Activated CD8-positive, alpha-beta T cell treated with anti-CD3 and anti-CD28 coated beads for 36 hours (primary cell): ENCODE measurements around the gene PWWP2B. TPM values are rescaled to one million over a fixed set of nuclear protein-coding genes. Genes with fewer than 3 reads are reported as not detected.
A peak's percentile ranks its signal among the peaks of the same experiment; 100 is the strongest.

Experiments
- ATAC-seq: fragments of 200-7000 bp; cut with Tn5 transposase; one replicate; pipeline ENCODE4 v1.10.0; 2021; ENCODE audit warnings: mild to moderate bottlenecking, moderate library complexity
- CTCF ChIA-PET: fragments of 350-600 bp; sonication (Branson Sonifier 250); formaldehyde crosslinking; loops from one replicate; lab custom pipeline; 2021; ENCODE audit warnings: antibody characterized with exemption; lab: Charles Lee
- POLR2A ChIA-PET: fragments of 350-600 bp; sonication (Branson Sonifier 250); formaldehyde crosslinking; loops from one replicate; lab custom pipeline; 2021; ENCODE audit warnings: antibody characterized with exemption; lab: Charles Lee
- DNase-seq: peaks from one replicate; pipeline ENCODE4 v3.0.0-alpha.2; 2020
- H3K27ac Mint-ChIP-seq: one replicate; pipeline ENCODE4 v1.8.0; 2021; ENCODE audit warnings: mild to moderate bottlenecking, mixed read lengths
- H3K27me3 Mint-ChIP-seq: one replicate; pipeline ENCODE4 v1.8.0; 2021; ENCODE audit warnings: mixed read lengths
- H3K36me3 Mint-ChIP-seq: one replicate; pipeline ENCODE4 v1.8.0; 2021; ENCODE audit warnings: low read depth, mixed read lengths
- H3K4me1 Mint-ChIP-seq: one replicate; pipeline ENCODE4 v1.8.0; 2021; ENCODE audit warnings: low read depth, mixed read lengths
- H3K4me3 Mint-ChIP-seq: one replicate; pipeline ENCODE4 v1.8.0; 2021; ENCODE audit warnings: mild to moderate bottlenecking, moderate library complexity, mixed read lengths
- H3K9me3 Mint-ChIP-seq: one replicate; pipeline ENCODE4 v1.8.0; 2021; ENCODE audit warnings: mixed read lengths
- CTCF ChIP-seq: fragments of 200-600 bp; IDR thresholded peaks from one replicate; pipeline ENCODE4 v1.8.0; 2022; ENCODE audit warnings: antibody characterized with exemption, mild to moderate bottlenecking
- intact Hi-C: fragments of 100-400 bp; cut with micrococcal nuclease; formaldehyde crosslinking; loops from one replicate; pipeline ENCODE4 v1.10.0; 2022
- total RNA-seq, 2 experiments: library from RNA; stranded (reverse); gene quantifications; one replicate each; pipeline ENCODE4 v1.2.3, GENCODE V29; 2021

PWWP2B gene
- total RNA-seq, 2 experiments from 2014 or later, result 6.0 to 6.6 TPM

DNA sequence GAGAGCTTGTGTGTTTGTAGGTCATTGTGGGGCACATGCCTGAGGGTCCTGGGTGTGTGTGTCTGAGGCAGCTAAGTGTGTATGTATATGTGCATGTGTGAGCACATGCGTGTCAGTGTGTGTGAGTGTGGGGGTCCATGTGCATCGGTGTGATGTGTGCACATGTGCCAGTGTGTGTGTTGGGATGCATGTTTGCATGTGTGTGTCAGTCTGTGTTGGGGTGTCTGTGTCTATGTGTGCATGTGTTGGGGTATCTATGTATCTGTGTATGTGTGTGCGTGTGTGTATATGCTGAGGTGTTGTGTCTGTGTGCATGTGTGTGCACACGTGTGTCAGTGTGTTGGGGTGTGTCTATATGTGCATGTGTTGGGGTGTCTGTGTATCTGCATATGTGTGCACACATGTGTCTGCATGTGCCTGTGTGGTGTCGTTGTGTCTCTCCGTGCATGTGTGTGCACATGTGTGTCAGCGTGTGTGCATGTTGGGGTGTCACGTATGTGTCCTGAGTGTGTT is 33.3 kb downstream of the PWWP2B start:
- peaks cover 4% of the 10 kb centered on the region for H3K4me1 Mint-ChIP-seq
- TF ChIP-seq CTCF, result no peak
- no peaks in the 10 kb centered on the region for H3K9me3 Mint-ChIP-seq
- POLR2A ChIA-PET, result no interaction called here
- no peaks in the 10 kb centered on the region for H3K36me3 Mint-ChIP-seq
- CTCF ChIA-PET, result interaction anchor here (1.3 kb wide), 1 partner anchor 9 kb away, joined by 3 read pairs; no protein-coding TSS in a partner anchor
- no peak for DNase-seq
- no peak overlapping the region for H3K27ac Mint-ChIP-seq
- no peak for ATAC-seq
- no peak overlapping the region for H3K4me3 Mint-ChIP-seq
- intact Hi-C loops, result no loop called here
- no peaks in the 10 kb centered on the region for H3K27me3 Mint-ChIP-seq

DNA sequence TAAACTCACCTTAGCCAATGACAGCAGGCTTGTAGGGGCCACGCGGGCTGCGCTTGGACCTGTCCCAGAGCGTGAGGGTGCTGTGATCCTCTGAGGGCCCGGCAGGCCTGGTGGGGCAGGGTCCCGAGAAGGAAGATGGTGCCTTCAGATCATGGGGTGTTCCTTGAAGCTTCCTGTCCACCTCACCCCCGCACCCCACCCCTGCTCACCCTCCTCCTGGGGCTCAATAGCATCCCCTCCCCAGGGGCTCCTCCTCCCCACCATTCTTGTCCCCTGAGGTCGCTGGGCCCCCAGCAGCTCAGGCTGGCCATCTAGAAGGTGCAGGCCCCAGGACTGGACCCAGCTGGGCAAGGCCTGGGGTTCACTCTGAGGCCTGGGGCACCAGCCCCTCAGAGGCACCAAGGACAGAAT is 33.9 kb downstream of the PWWP2B start:
- DNase-seq, result no peak
- Mint-ChIP-seq H3K36me3 (no peaks in the 10 kb centered on the region), H3K9me3 (no peaks in the 10 kb centered on the region), H3K4me3 (no peak overlapping the region), H3K27me3 (no peaks in the 10 kb centered on the region), H3K4me1 (peaks cover 4% of the 10 kb centered on the region), H3K27ac (no peak overlapping the region)
- POLR2A ChIA-PET, result interaction anchor here (0.7 kb wide), 1 partner anchor 17 kb away, joined by 3 read pairs; no protein-coding TSS in a partner anchor
- TF ChIP-seq CTCF, result no peak
- no peak for ATAC-seq
- intact Hi-C loops, result no loop called here
- CTCF ChIA-PET, result interaction anchor here (1.3 kb wide), 1 partner anchor 9 kb away, joined by 3 read pairs; no protein-coding TSS in a partner anchor

DNA sequence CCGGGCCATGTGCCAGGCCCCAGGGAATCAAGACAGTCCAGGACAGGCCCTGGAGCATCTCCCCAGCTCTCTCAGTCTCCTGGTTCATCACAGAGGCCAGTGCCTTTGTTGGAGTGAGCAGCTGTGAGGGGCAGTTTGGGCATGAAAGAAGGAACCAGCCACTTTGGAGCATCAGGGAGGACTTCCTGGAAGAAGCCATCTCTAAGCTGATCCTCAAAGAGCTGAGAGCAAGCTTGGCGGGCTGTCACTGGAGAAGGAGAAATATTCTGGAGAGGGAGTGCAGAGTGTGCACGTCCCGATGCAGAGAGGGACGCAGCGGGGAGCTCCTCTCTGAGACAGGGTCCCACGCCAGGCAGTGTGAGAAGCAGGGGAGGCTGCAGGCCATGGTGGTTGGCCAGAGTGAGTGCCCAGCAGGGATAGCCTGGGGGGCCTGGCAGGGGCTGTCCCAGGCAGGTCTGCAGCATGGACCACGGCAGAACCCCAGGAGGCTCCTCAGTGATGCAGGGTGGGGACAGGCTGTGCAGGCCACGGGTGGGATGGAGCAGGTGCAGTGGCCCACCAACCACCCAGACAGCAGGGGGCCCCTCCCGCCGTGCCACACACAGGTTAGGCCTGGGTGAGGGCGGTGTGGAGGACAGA is 34.7 kb downstream of the PWWP2B start:
- POLR2A ChIA-PET, result no interaction called here

DNA sequence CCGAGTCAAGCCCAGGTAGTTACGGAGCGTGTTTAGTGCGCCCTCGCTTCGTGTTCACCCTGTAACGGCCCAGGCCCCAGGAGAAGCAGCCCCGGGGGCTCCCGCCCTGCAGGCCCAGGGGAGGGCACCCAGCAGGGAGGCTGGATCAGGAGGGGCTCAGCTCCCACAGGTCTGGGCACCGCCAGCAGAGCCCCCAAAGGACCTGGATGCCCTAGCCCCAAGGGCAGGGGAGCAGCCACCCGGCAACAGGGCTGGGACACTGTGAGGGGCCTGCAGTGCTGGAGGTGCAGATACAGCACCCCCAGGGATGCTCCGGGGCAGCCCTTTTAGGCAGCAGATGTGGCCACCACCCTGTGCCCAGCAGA is 35.2 kb downstream of the PWWP2B start:
- Mint-ChIP-seq H3K4me3 (no peak overlapping the region), H3K27ac (no peak overlapping the region), H3K36me3 (no peaks in the 10 kb centered on the region), H3K27me3 (no peaks in the 10 kb centered on the region), H3K9me3 (no peaks in the 10 kb centered on the region), H3K4me1 (peaks cover 4% of the 10 kb centered on the region)
- TF ChIP-seq CTCF, result no peak
- ChIA-PET POLR2A (no interaction called here), CTCF (no interaction called here)
- DNase-seq (no peak), ATAC-seq (no peak)
- intact Hi-C loops, result no loop called here

More for the DNA sequence above, 34.7 kb downstream of the PWWP2B start:
- intact Hi-C loops, result no loop called here
- TF ChIP-seq CTCF, result no peak
- Mint-ChIP-seq H3K27me3 (no peaks in the 10 kb centered on the region), H3K4me3 (no peak overlapping the region), H3K9me3 (no peaks in the 10 kb centered on the region), H3K4me1 (peaks cover 4% of the 10 kb centered on the region), H3K27ac (no peak overlapping the region), H3K36me3 (no peaks in the 10 kb centered on the region)
- DNase-seq, result no peak
- CTCF ChIA-PET, result no interaction called here
- no peak for ATAC-seq

- H3K4me1 Mint-ChIP-seq, result peaks cover 4% of the 10 kb centered on the region
- no peak for ATAC-seq
- DNase-seq, result no peak
- no peak for TF ChIP-seq CTCF
- no peaks in the 10 kb centered on the region for H3K9me3 Mint-ChIP-seq
- no peaks in the 10 kb centered on the region for H3K36me3 Mint-ChIP-seq
- intact Hi-C loops, result no loop called here
- peak overlapping the region; percentile 64 for H3K27ac Mint-ChIP-seq
- POLR2A ChIA-PET, result interaction anchor here (0.7 kb wide), 1 partner anchor 14 kb away, joined by 3 read pairs; no protein-coding TSS in a partner anchor
- H3K4me3 Mint-ChIP-seq, result peak overlapping the region; percentile 45
- CTCF ChIA-PET, result interaction anchor here (1.4 kb wide), 1 partner anchor 10 kb away, joined by 6 read pairs; no protein-coding TSS in a partner anchor
- H3K27me3 Mint-ChIP-seq, result no peaks in the 10 kb centered on the region
Measured at GRCh38 chr10:132433671-132434340, 36.8 kb downstream of the PWWP2B start.
